B cell (primary cell): ENCODE measurements around the gene ARID3B. TPM values are rescaled to one million over a fixed set of nuclear protein-coding genes. Genes with fewer than 3 reads are reported as not detected.

Experiments used
- ATAC-seq: fragments of 200-7000 bp; cut with Tn5 transposase; one replicate; pipeline ENCODE4 v1.10.0; 2021; ENCODE audit warnings: low read depth, mild to moderate bottlenecking, moderate number of reproducible peaks, moderate library complexity
- CTCF ChIA-PET: fragments of 350-600 bp; sonication (Branson Sonifier 250); formaldehyde crosslinking; loops from one replicate; lab custom pipeline; 2021; ENCODE audit warnings: antibody characterized with exemption, inconsistent platforms; lab: Charles Lee
- POLR2A ChIA-PET: fragments of 350-600 bp; sonication (Branson Sonifier 250); formaldehyde crosslinking; loops from one replicate; lab custom pipeline; 2021; ENCODE audit warnings: antibody characterized with exemption; lab: Charles Lee
- DNase-seq: peaks from one replicate; pipeline ENCODE4 v3.0.0; 2013
- H2AFZ ChIP-seq: 2 replicates; pipeline ENCODE4 v1.6.1; 2012; ENCODE audit warnings: mild to moderate bottlenecking, low read depth, low read length; ENCODE audit not compliant: insufficient read depth, poor library complexity, severe bottlenecking
- H3K27ac ChIP-seq, 2 donors: 1 replicate in 1 of 2; 2 replicates in 1 of 2; pipeline ENCODE4 v1.5.1; 2012 to 2013; ENCODE audit warnings: low read length in 2 of 2, mild to moderate bottlenecking in 2 of 2, moderate library complexity in 1 of 2
- H3K27me3 ChIP-seq, 4 experiments: fragments of 200-600 bp in 1 of 4; sonication (generic) in 1 of 4; replicated peaks in 1 of 4; 1 replicate in 2 of 4; 2 replicates in 2 of 4; pipeline versions ENCODE4 v1.6.1 to v1.7.0; 2013 to 2016; ENCODE audit warnings: low read length in 3 of 4, mild to moderate bottlenecking in 2 of 4, mixed read lengths in 1 of 4, moderate library complexity in 1 of 4; ENCODE audit not compliant: insufficient read depth in 4 of 4, control insufficient read depth in 3 of 4; ENCODE audit errors: control extremely low read depth in 1 of 4
- H3K36me3 ChIP-seq, 2 experiments: replicated peaks in 1 of 2; 1 replicate in 1 of 2; 2 replicates in 1 of 2; pipeline versions ENCODE4 v1.6.1 to v1.7.1; 2013; ENCODE audit warnings: low read length in 1 of 2; ENCODE audit not compliant: insufficient read depth in 2 of 2, control insufficient read depth in 1 of 2; ENCODE audit errors: control extremely low read depth in 1 of 2, extremely low read depth in 1 of 2
- H3K4me1 ChIP-seq, 2 donors: fragments of 200-600 bp in 1 of 2; sonication (generic) in 1 of 2; 1 replicate in 1 of 2; 2 replicates in 1 of 2; pipeline versions ENCODE4 v1.5.1 to v1.6.1; 2013 to 2017; ENCODE audit warnings: low read length in 2 of 2; ENCODE audit not compliant: control insufficient read depth in 2 of 2, insufficient read depth in 2 of 2
- H3K4me2 ChIP-seq: replicated peaks from 2 replicates; pipeline ENCODE3; 2012; ENCODE audit warnings: mild to moderate bottlenecking, low read depth, low read length; ENCODE audit not compliant: poor library complexity, severe bottlenecking
- H3K4me3 ChIP-seq, 5 experiments: fragments of 200-600 bp in 1 of 5; sonication (generic) in 1 of 5; 1 replicate in 3 of 5; 2 replicates in 2 of 5; pipeline versions ENCODE4 v1.5.1 to v1.7.0; 2011 to 2016; ENCODE audit warnings: low read length in 4 of 5, mild to moderate bottlenecking in 4 of 5, low read depth in 2 of 5, control low read depth in 1 of 5, moderate library complexity in 1 of 5; ENCODE audit not compliant: insufficient read depth in 1 of 5; ENCODE audit errors: control extremely low read depth in 1 of 5, extremely low read depth in 1 of 5
- H3K79me2 ChIP-seq: fragments of 200-600 bp; sonication (generic); one replicate; pipeline ENCODE4 v1.6.0; 2016; ENCODE audit warnings: low read length; ENCODE audit not compliant: control insufficient read depth, insufficient read depth
- H3K9ac ChIP-seq: fragments of 200-600 bp; sonication (generic); 2 replicates; pipeline ENCODE4 v1.6.1; 2017; ENCODE audit warnings: mild to moderate bottlenecking, low read length, moderate library complexity
- H3K9me3 ChIP-seq, 3 donors: one replicate each; pipeline versions ENCODE4 v1.6.1 to v1.7.1; 2013; ENCODE audit warnings: low read length in 2 of 3; ENCODE audit not compliant: control insufficient read depth in 2 of 3, insufficient read depth in 1 of 3; ENCODE audit errors: control extremely low read depth in 1 of 3
- H4K20me1 ChIP-seq: 2 replicates; pipeline ENCODE4 v1.6.0; 2012; ENCODE audit warnings: mild to moderate bottlenecking, low read length; ENCODE audit not compliant: insufficient read depth, control insufficient read depth, poor library complexity, severe bottlenecking
- H3K27ac Mint-ChIP-seq: one replicate; pipeline ENCODE4 v1.8.0; 2021; ENCODE audit warnings: mixed read lengths
- H3K27me3 Mint-ChIP-seq: one replicate; pipeline ENCODE4 v1.8.0; 2021; ENCODE audit warnings: mixed read lengths
- H3K4me1 Mint-ChIP-seq: one replicate; pipeline ENCODE4 v1.8.0; 2021; ENCODE audit warnings: mixed read lengths
- H3K4me3 Mint-ChIP-seq: one replicate; pipeline ENCODE4 v1.8.0; 2021; ENCODE audit warnings: mixed read lengths
- H3K9me3 Mint-ChIP-seq: one replicate; pipeline ENCODE4 v1.8.0; 2022; ENCODE audit warnings: mixed read lengths; ENCODE audit not compliant: insufficient read depth
- CTCF ChIP-seq: fragments of 200-600 bp; IDR thresholded peaks from one replicate; pipeline ENCODE4 v1.8.0; 2022; ENCODE audit warnings: antibody characterized with exemption, mild to moderate bottlenecking
- EZH2 ChIP-seq: IDR thresholded peaks from 2 replicates; pipeline ENCODE4 v1.6.1; 2012; ENCODE audit warnings: borderline replicate concordance, low read depth, mild to moderate bottlenecking, moderate library complexity, low read length; ENCODE audit not compliant: insufficient read depth, poor library complexity, severe bottlenecking
- WGBS: methylation state at CpG from one replicate; pipeline ENCODE4 v1.1.5; 2013; ENCODE audit warnings: missing lambda C conversion rate; ENCODE audit not compliant: insufficient coverage; 5-methylcytosine and 5-hydroxymethylcytosine counted together
- intact Hi-C: fragments of 100-400 bp; cut with micrococcal nuclease; formaldehyde crosslinking; loops from one replicate; pipeline ENCODE4 v1.10.0; 2022
- polyA plus RNA-seq: library from polyadenylated mRNA; depleted of rRNA; stranded (reverse); fragments of >200 nt; gene quantifications from 2 replicates; pipeline ENCODE4 v1.2.3, GENCODE V29; 2012
- total RNA-seq, 2 donors: library from RNA; stranded (reverse); fragments of 120-200 nt in 1 of 2; gene quantifications; 1 replicate in 1 of 2; 2 replicates in 1 of 2; pipeline versions ENCODE4 v1.2.3 to v1.2.4, GENCODE V29; 2013 to 2022

The ARID3B gene
- total and polyA plus RNA-seq, 2 donors (not counting 1 experiment from before 2014, with no cell fraction given), result 23.0 to 31.0 TPM

GRCh38 chr15:74642734-74643664 lies 102.0 kb downstream of the ARID3B start:
- ChIA-PET CTCF (interaction anchor here (1.1 to 23.4 kb wide), 2 partner anchors 13 to 127 kb away, joined by 4 to 596 read pairs; partner anchors contain the start of gene CSK), POLR2A (no interaction called here)
- Mint-ChIP-seq H3K27me3 (no peaks in the 10 kb centered on the region), H3K27ac (no peak overlapping the region), H3K4me3 (no peak overlapping the region), H3K9me3 (no peaks in the 10 kb centered on the region), H3K4me1 (peaks cover 2% of the 10 kb centered on the region)
- intact Hi-C loops, result no loop called here
- Histone ChIP-seq H3K9ac (no peak overlapping the region), H2AFZ (no peak overlapping the region), H3K4me1 (no peaks in the 10 kb centered on the region), H3K9me3 (no peaks in the 10 kb centered on the region), H4K20me1 (peaks cover 20% of the 10 kb centered on the region), H3K27me3 (no peaks in the 10 kb centered on the region), H3K27ac (no peak overlapping the region), H3K36me3 (peaks cover 0 to 56% of the 10 kb centered on the region in 2 experiments), H3K4me3 (no peak overlapping the region), H3K79me2 (peaks cover 19% of the 10 kb centered on the region), H3K4me2 (no peak overlapping the region)
- no peak for ATAC-seq
- TF ChIP-seq CTCF (no peak), EZH2 (no peak)
- DNase-seq, result no peak
- 93% methylated on average over 8 of the region's 11 CpGs for WGBS

GRCh38 chr15:74643665-74644204 lies 102.7 kb downstream of the ARID3B start:
- Histone ChIP-seq H3K27ac (no peak overlapping the region), H3K36me3 (peaks cover 0 to 55% of the 10 kb centered on the region in 2 experiments), H4K20me1 (peaks cover 28% of the 10 kb centered on the region), H3K4me1 (no peaks in the 10 kb centered on the region), H3K9me3 (no peaks in the 10 kb centered on the region), H3K4me3 (no peak overlapping the region), H2AFZ (no peak overlapping the region), H3K79me2 (peaks cover 19% of the 10 kb centered on the region), H3K27me3 (no peaks in the 10 kb centered on the region), H3K9ac (no peak overlapping the region), H3K4me2 (no peak overlapping the region)
- ChIA-PET POLR2A (no interaction called here), CTCF (interaction anchor here (23.4 kb wide), 1 partner anchor 126 kb away, joined by 596 read pairs; the partner anchor contains the start of gene CSK)
- peaks cover 2% of the 10 kb centered on the region for H3K4me1 Mint-ChIP-seq
- H3K9me3 Mint-ChIP-seq, result no peaks in the 10 kb centered on the region
- ATAC-seq (no peak), DNase-seq (no peak)
- WGBS, result 92% methylated on average over 2 of the region's 2 CpGs
- intact Hi-C loops, result no loop called here
- H3K27me3 Mint-ChIP-seq, result no peaks in the 10 kb centered on the region
- no peak overlapping the region for H3K27ac Mint-ChIP-seq
- TF ChIP-seq CTCF (no peak), EZH2 (no peak)
- no peak overlapping the region for H3K4me3 Mint-ChIP-seq
